ENCODE measurements around the gene TNFRSF21. TPM values are rescaled to one million over a fixed set of nuclear protein-coding genes. Genes with fewer than 3 reads are reported as not detected.

Gene TNFRSF21
- total RNA-seq, 4 donors from 2014 or later = 14.3 to 63.8 (median 27.9) TPM

- Histone ChIP-seq H3K4me3 (no peak overlapping the region), H3K4me1 (peaks cover 0 to 16% (median 8%) of the 10 kb centered on the region in 3 donors), H3K9me3 (no peaks in the 10 kb centered on the region), H3K36me3 (peaks cover 0 to 22% of the 10 kb centered on the region in 2 donors), H3K27ac (no peak overlapping the region), H3K27me3 (no peaks in the 10 kb centered on the region)
- WGBS, 2 donors (ENCODE audit: low coverage in 1 of 2) = 91 to 100% methylated on average over 3 of the region's 6 CpGs
- TF ChIP-seq POLR2AphosphoS5 (IDR thresholded peaks at IDR 0.05) (no peak), EP300 (IDR thresholded peaks at IDR 0.05) (no peak), POLR2A (IDR thresholded peaks at IDR 0.05) (no peak), CTCF (IDR thresholded peaks at IDR 0.05) (no peak)
- ATAC-seq = no peak
Measured at GRCh38 chr6:47252633-47253032, 57.1 kb downstream of the TNFRSF21 start.

GRCh38 chr6:47251396-47251795 is 58.3 kb downstream of the TNFRSF21 start:
- H3K4me1 ChIP-seq = peaks cover 0 to 28% (median 17%) of the 10 kb centered on the region in 3 donors
- no peak overlapping the region for H3K27ac ChIP-seq
- H3K36me3 ChIP-seq = peaks cover 0 to 22% of the 10 kb centered on the region in 2 donors
- TF ChIP-seq POLR2AphosphoS5 (IDR thresholded peaks at IDR 0.05) (no peak), POLR2A (IDR thresholded peaks at IDR 0.05) (no peak), EP300 (IDR thresholded peaks at IDR 0.05) (no peak), CTCF (IDR thresholded peaks at IDR 0.05) (no peak)
- WGBS, 2 donors (ENCODE audit: low coverage in 1 of 2) = 62 to 66% methylated on average over 4 to 5 of the region's 5 CpGs
- no peaks in the 10 kb centered on the region for H3K27me3 ChIP-seq
- H3K9me3 ChIP-seq = no peaks in the 10 kb centered on the region
- no peak overlapping the region for H3K4me3 ChIP-seq
- no peak for ATAC-seq

- WGBS, 2 donors (ENCODE audit: low coverage in 1 of 2) = 73 to 100% methylated on average over 1 of the region's 1 CpG
- Histone ChIP-seq H3K36me3 (peaks cover 0 to 22% of the 10 kb centered on the region in 2 donors), H3K4me1 (peaks cover 0 to 36% (median 17%) of the 10 kb centered on the region in 3 donors), H3K27me3 (no peaks in the 10 kb centered on the region), H3K4me3 (no peak overlapping the region), H3K27ac (no peak overlapping the region), H3K9me3 (no peaks in the 10 kb centered on the region)
- no peak for ATAC-seq
- no peak for TF ChIP-seq EP300 (IDR thresholded peaks at IDR 0.05)
Measured at GRCh38 chr6:47250302-47250701, 59.4 kb downstream of the TNFRSF21 start.

GRCh38 chr6:47248446-47248845 is 61.3 kb downstream of the TNFRSF21 start:
- peaks cover 0 to 21% of the 10 kb centered on the region in 2 donors for H3K36me3 ChIP-seq
- no peak overlapping the region for H3K27ac ChIP-seq
- no peak for ATAC-seq
- no peaks in the 10 kb centered on the region for H3K9me3 ChIP-seq
- H3K27me3 ChIP-seq = no peaks in the 10 kb centered on the region
- no peak for TF ChIP-seq POLR2AphosphoS5 (IDR thresholded peaks at IDR 0.05)
- TF ChIP-seq POLR2A (IDR thresholded peaks at IDR 0.05) = no peak
- TF ChIP-seq CTCF (IDR thresholded peaks at IDR 0.05) = no peak
- WGBS, 2 donors (ENCODE audit: low coverage in 1 of 2) = 33 to 57% methylated on average over 1 of the region's 1 CpG
- H3K4me1 ChIP-seq = peaks cover 0 to 37% (median 17%) of the 10 kb centered on the region in 3 donors
- no peak overlapping the region for H3K4me3 ChIP-seq

- Histone ChIP-seq H3K9me3 (no peaks in the 10 kb centered on the region), H3K4me1 (peaks cover 0 to 49% (median 25%) of the 10 kb centered on the region in 3 donors), H3K27me3 (no peaks in the 10 kb centered on the region), H3K36me3 (peaks cover 0 to 9% of the 10 kb centered on the region in 2 donors), H3K4me3 (no peak overlapping the region), H3K27ac (peak overlapping the region in 3 of 4 donors; percentile 15 to 39 (median 30))
- TF ChIP-seq CTCF (IDR thresholded peaks at IDR 0.05) (no peak), POLR2AphosphoS5 (IDR thresholded peaks at IDR 0.05) (no peak), EP300 (IDR thresholded peaks at IDR 0.05) (no peak), POLR2A (IDR thresholded peaks at IDR 0.05) (no peak)
- 14 to 25% methylated on average over 2 of the region's 2 CpGs for WGBS, 2 donors (ENCODE audit: low coverage in 1 of 2)
- peak; percentile 65 for ATAC-seq
Measured at GRCh38 chr6:47247227-47247797, 62.4 kb downstream of the TNFRSF21 start.
